ENCODE measurements around the gene RBKS. TPM values are rescaled to one million over a fixed set of nuclear protein-coding genes. Genes with fewer than 3 reads are reported as not detected.
A peak's percentile ranks its signal among the peaks of the same experiment; 100 is the strongest.

RBKS gene
- total RNA-seq, 8 experiments from 2014 or later: 2.4 to 9.7 (median 3.6) TPM

- WGBS, 10 experiments: 70 to 100% (median 86%) methylated on average over 1 to 7 of the region's 11 CpGs; no CpG with 5 or more reads in 1 of the 10 experiments
- no peak overlapping the region for H3K27ac ChIP-seq
- no peak overlapping the region for H3K4me3 ChIP-seq
- in situ Hi-C loops (cut with MboI; ENCODE audit: low pct_unique_long_range_greater_than_20kb in 2 of 9, low sequenced_read_pairs in 9 of 9, unreplicated experiment in 9 of 9): no loop called here
- ATAC-seq (replicated peaks in 6 of 8): no peak
- H3K4me1 ChIP-seq (replicated peaks in 1 of 2): peaks cover 12 to 14% of the 10 kb centered on the region in 2 donors
These were observed 93.1 kb downstream of the RBKS start for GRCh38 chr2:27796791-27797765.

DNA sequence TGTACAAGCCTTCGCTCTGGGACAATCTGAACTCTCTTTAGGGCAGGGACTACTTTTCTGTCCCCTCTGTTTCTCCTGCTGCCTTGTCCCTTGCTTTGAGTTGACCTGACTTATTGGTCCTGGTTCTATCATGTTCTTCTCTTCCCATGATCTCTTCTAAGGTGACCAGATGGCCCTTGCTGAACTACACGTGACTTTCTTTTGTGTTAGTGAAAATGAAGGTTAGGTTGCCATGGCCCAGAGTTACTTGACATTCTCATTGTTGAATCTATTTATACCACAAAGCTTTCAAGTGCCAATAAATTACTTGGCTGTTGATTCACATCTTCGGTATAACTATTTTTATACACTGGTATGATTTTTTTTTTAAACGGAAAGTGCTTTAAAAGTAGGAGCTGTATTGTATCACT lies 94.3 kb downstream of the RBKS start:
- Histone ChIP-seq H3K27ac (no peak overlapping the region), H3K4me3 (no peak overlapping the region), H3K4me1 (replicated peaks in 1 of 2) (peaks cover 12 to 14% of the 10 kb centered on the region in 2 donors)
- WGBS, 10 experiments: 0 to 56% (median 36%) methylated on average over 1 to 4 of the region's 4 CpGs
- peak in 2 of 8 experiments; percentile 42 to 52 for ATAC-seq (replicated peaks in 6 of 8)
- in situ Hi-C loops (cut with MboI; ENCODE audit: low pct_unique_long_range_greater_than_20kb in 2 of 9, low sequenced_read_pairs in 9 of 9, unreplicated experiment in 9 of 9): no loop called here

DNA sequence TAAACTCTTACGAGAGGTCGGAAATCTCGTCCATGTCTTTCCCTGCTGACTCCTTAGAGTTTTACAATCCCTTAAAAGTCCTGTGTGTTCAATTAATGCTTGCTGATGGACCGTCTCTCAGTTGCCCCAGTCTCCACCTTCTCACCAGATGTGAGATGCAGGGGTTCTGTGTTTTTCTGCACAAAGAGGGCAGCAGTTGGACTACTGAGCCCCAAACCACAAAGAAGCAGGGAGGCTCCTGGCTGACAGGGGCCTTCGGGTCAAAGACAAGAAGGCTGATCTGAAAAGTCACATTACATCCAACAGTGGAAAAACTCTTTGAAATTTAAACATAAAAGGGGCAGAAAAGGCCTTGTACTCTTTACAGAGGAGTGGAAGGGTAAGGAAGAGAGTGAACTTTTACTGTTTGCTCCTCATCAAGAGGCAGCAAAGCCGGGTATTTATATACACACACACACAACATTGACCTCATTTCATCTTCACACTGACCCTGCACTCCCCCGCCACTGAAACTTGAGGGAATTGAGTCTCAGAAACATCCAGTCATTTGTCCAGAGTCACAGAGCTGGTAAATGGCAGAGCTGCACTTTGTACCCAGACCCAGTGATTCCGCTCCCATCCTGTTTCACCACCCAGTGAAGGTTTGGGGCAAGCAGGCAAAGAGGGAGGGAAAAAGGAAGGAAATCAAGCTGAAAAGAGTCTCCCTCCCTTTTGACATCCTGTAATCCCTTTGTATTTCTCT lies 94.9 kb downstream of the RBKS start:
- Histone ChIP-seq H3K27ac (no peak overlapping the region), H3K4me3 (no peak overlapping the region), H3K4me1 (replicated peaks in 1 of 2) (peaks cover 12 to 14% of the 10 kb centered on the region in 2 donors)
- peak in 1 of 8 experiments; percentile 23 for ATAC-seq (replicated peaks in 6 of 8)
- 70 to 100% (median 83%) methylated on average over 1 to 7 of the region's 8 CpGs; no CpG with 5 or more reads in 1 of the 10 experiments for WGBS, 10 experiments
- in situ Hi-C loops (cut with MboI; ENCODE audit: low pct_unique_long_range_greater_than_20kb in 2 of 9, low sequenced_read_pairs in 9 of 9, unreplicated experiment in 9 of 9): no loop called here

DNA sequence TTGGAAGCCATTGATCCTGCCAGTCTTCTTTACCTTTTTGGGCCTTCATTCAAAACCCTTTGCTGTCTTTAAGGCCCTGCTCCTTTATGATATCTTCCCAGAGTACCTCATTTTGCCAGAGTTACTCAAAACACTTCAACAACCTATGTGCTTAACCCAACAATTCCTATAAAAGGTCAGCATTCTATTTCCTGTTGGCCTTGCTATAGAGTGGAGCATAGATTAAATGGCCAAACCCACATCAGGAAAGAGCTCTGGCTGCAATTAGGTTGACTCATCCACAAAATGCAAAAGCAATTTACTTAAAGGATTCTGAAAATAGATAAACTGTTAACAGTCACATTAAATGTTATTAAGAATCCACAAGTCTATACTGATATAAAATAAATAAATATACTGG lies 97.4 kb downstream of the RBKS start:
- in situ Hi-C loops (cut with MboI; ENCODE audit: low pct_unique_long_range_greater_than_20kb in 2 of 9, low sequenced_read_pairs in 9 of 9, unreplicated experiment in 9 of 9): no loop called here
- Histone ChIP-seq H3K4me1 (replicated peaks in 1 of 2) (peaks cover 12 to 14% of the 10 kb centered on the region in 2 donors), H3K4me3 (no peak overlapping the region), H3K27ac (no peak overlapping the region)
- ATAC-seq (replicated peaks in 6 of 8): peak in 3 of 8 experiments; percentile 24 to 27 (median 26)

DNA sequence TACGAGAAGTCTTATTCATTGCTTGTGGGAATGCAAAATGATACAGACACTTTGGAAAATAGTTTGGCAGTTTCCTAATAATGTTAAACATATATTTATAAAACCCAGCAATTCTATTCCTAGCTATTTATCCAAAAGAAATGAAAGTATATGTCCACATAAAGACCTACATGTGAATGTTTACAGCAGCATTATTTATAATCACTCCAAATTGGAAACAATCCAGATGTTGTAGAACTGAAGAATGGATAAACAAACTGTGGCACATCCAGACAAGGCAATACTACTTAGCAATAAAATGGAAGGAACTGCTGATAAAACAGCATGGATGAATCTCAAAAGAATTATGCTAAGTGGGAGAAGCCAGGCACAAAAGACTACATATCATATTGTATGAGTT lies 99.4 kb downstream of the RBKS start:
- Histone ChIP-seq H3K4me3 (no peak overlapping the region), H3K4me1 (replicated peaks in 1 of 2) (peaks cover 9% of the 10 kb centered on the region in 2 donors), H3K27ac (no peak overlapping the region)
- ATAC-seq (replicated peaks in 6 of 8): no peak
- 86 to 100% (median 100%) methylated on average over 1 of the region's 1 CpG for WGBS, 10 experiments
- in situ Hi-C loops (cut with MboI; ENCODE audit: low pct_unique_long_range_greater_than_20kb in 2 of 9, low sequenced_read_pairs in 9 of 9, unreplicated experiment in 9 of 9): no loop called here

GRCh38 chr2:27782701-27783100 lies 107.5 kb downstream of the RBKS start:
- Histone ChIP-seq H3K4me1 (replicated peaks in 1 of 2) (peaks cover 15 to 16% of the 10 kb centered on the region in 2 donors), H3K27ac (no peak overlapping the region), H3K4me3 (no peak overlapping the region)
- peak in 3 of 8 experiments; percentile 31 to 74 (median 62) for ATAC-seq (replicated peaks in 6 of 8)
- in situ Hi-C loops (cut with MboI; ENCODE audit: low pct_unique_long_range_greater_than_20kb in 2 of 9, low sequenced_read_pairs in 9 of 9, unreplicated experiment in 9 of 9): no loop called here
- WGBS, 10 experiments: 100% methylated on average over 1 of the region's 1 CpG; no CpG with 5 or more reads in 4 of the 10 experiments

GRCh38 chr2:27781496-27781895 lies 108.7 kb downstream of the RBKS start:
- Histone ChIP-seq H3K27ac (no peak overlapping the region), H3K4me1 (replicated peaks in 1 of 2) (peaks cover 15 to 16% of the 10 kb centered on the region in 2 donors), H3K4me3 (no peak overlapping the region)
- WGBS, 10 experiments: 79 to 100% (median 98%) methylated on average over 1 to 2 of the region's 2 CpGs
- ATAC-seq (replicated peaks in 6 of 8): no peak
- in situ Hi-C loops (cut with MboI; ENCODE audit: low pct_unique_long_range_greater_than_20kb in 2 of 9, low sequenced_read_pairs in 9 of 9, unreplicated experiment in 9 of 9): no loop called here

GRCh38 chr2:27779417-27780055 lies 110.7 kb downstream of the RBKS start:
- in situ Hi-C loops (cut with MboI; ENCODE audit: low pct_unique_long_range_greater_than_20kb in 2 of 9, low sequenced_read_pairs in 9 of 9, unreplicated experiment in 9 of 9): no loop called here
- 40 to 96% (median 65%) methylated on average over 2 to 5 of the region's 5 CpGs for WGBS, 10 experiments
- H3K27ac ChIP-seq: peak overlapping the region; percentile 14 to 37
- H3K4me1 ChIP-seq (replicated peaks in 1 of 2): peaks cover 15 to 16% of the 10 kb centered on the region in 2 donors
- H3K4me3 ChIP-seq: no peak overlapping the region
- peak in 4 of 8 experiments; percentile 43 to 58 (median 48) for ATAC-seq (replicated peaks in 6 of 8)

DNA sequence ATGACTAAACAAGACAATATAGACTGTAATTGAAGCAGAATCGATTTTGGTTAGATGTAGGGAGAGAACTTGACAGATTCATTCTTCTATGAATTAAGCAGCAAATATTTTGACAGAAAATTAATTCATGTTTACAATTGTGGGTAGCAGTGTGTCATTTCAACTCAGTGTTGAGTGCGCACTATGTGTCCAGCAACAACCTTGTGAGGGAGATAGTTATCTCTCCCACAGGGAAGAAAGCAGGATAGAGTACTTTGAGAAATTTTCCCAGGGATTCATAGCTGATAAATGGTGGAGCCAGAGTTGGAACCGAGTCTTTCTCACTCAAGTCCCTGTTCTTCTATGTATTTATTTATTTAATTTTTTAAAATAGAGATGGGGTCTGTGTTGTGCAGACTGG lies 113.5 kb downstream of the RBKS start:
- Histone ChIP-seq H3K4me1 (replicated peaks in 1 of 2) (peaks cover 23 to 27% of the 10 kb centered on the region in 2 donors), H3K27ac (no peak overlapping the region), H3K4me3 (no peak overlapping the region)
- in situ Hi-C loops (cut with MboI; ENCODE audit: low pct_unique_long_range_greater_than_20kb in 2 of 9, low sequenced_read_pairs in 9 of 9, unreplicated experiment in 9 of 9): no loop called here
- ATAC-seq (replicated peaks in 6 of 8): no peak
- 75 to 100% (median 100%) methylated on average over 2 to 3 of the region's 3 CpGs; no CpG with 5 or more reads in 2 of the 10 experiments for WGBS, 10 experiments

- in situ Hi-C loops (cut with MboI; ENCODE audit: low pct_unique_long_range_greater_than_20kb in 2 of 9, low sequenced_read_pairs in 9 of 9, unreplicated experiment in 9 of 9): no loop called here
- 4 to 97% (median 91%) methylated on average over 2 to 8 of the region's 8 CpGs for WGBS, 10 experiments
- H3K4me1 ChIP-seq (replicated peaks in 1 of 2): peaks cover 24 to 27% of the 10 kb centered on the region in 2 donors
- no peak overlapping the region for H3K27ac ChIP-seq
- no peak overlapping the region for H3K4me3 ChIP-seq
- no peak for ATAC-seq (replicated peaks in 6 of 8)
These were observed 114.1 kb downstream of the RBKS start for GRCh38 chr2:27776097-27776496.

GRCh38 chr2:27773959-27774358 lies 116.2 kb downstream of the RBKS start:
- no peak overlapping the region for H3K4me3 ChIP-seq
- in situ Hi-C loops (cut with MboI; ENCODE audit: low pct_unique_long_range_greater_than_20kb in 2 of 9, low sequenced_read_pairs in 9 of 9, unreplicated experiment in 9 of 9): loop anchor here in 1 of 9 experiments (25.0 kb wide), 1 partner anchor 663 kb away; no protein-coding TSS in a partner anchor
- H3K27ac ChIP-seq: no peak overlapping the region
- H3K4me1 ChIP-seq (replicated peaks in 1 of 2): peaks cover 14 to 19% of the 10 kb centered on the region in 2 donors
- WGBS, 10 experiments: 83 to 100% (median 95%) methylated on average over 1 to 5 of the region's 5 CpGs
- ATAC-seq (replicated peaks in 6 of 8): no peak

- peak overlapping the region; percentile 63 to 87 (median 68) for H3K4me3 ChIP-seq
- 8 to 100% (median 56%) methylated on average over 1 to 2 of the region's 2 CpGs; no CpG with 5 or more reads in 3 of the 10 experiments for WGBS, 10 experiments
- H3K4me1 ChIP-seq (replicated peaks in 1 of 2): peaks cover 13 to 15% of the 10 kb centered on the region in 2 donors
- no peak overlapping the region for H3K27ac ChIP-seq
- in situ Hi-C loops (cut with MboI; ENCODE audit: low pct_unique_long_range_greater_than_20kb in 2 of 9, low sequenced_read_pairs in 9 of 9, unreplicated experiment in 9 of 9): loop anchor here in 1 of 9 experiments (25.0 kb wide), 1 partner anchor 664 kb away; no protein-coding TSS in a partner anchor
- no peak for ATAC-seq (replicated peaks in 6 of 8)
These were observed 117.4 kb downstream of the RBKS start for GRCh38 chr2:27772804-27773203.
